HEK293 (cell line): ENCODE results near the gene INO80B.
A peak's percentile ranks its signal among the peaks of the same experiment; 100 is the strongest.

ENCODE experiments used
- EGR2 ChIP-seq: fragments of 450-650 bp; formaldehyde crosslinking; IDR thresholded peaks from 2 replicates; pipeline ENCODE4 v1.5.1; 2016; ENCODE audit warnings: low read depth, missing biosample characterization, missing genetic modification characterization
- GFI1B ChIP-seq: fragments of 450-650 bp; formaldehyde crosslinking; IDR thresholded peaks from 2 replicates; pipeline ENCODE4 v1.5.1; 2016; ENCODE audit warnings: missing biosample characterization, missing genetic modification characterization
- IKZF3 ChIP-seq: fragments of 450-650 bp; IDR thresholded peaks from 2 replicates; pipeline ENCODE4 v1.5.0; 2018; ENCODE audit warnings: missing biosample characterization, mild to moderate bottlenecking, missing genetic modification characterization, moderate library complexity
- KLF10 ChIP-seq: fragments of 450-650 bp; IDR thresholded peaks from 2 replicates; pipeline ENCODE4 v1.5.1; 2018; ENCODE audit warnings: missing biosample characterization, mild to moderate bottlenecking, missing genetic modification characterization
- KLF7 ChIP-seq: fragments of 450-650 bp; formaldehyde crosslinking; IDR thresholded peaks from 2 replicates; pipeline ENCODE4 v1.5.1; 2016; ENCODE audit warnings: missing biosample characterization, missing genetic modification characterization, borderline replicate concordance
- RBAK ChIP-seq: fragments of 450-650 bp; formaldehyde crosslinking; IDR thresholded peaks from 2 replicates; pipeline ENCODE4 v1.5.1; 2016; ENCODE audit warnings: missing biosample characterization, missing genetic modification characterization
- SETDB1 ChIP-seq: IDR thresholded peaks from one replicate; pipeline ENCODE4 v1.6.1; 2017; ENCODE audit warnings: mild to moderate bottlenecking, low read length, moderate library complexity, mixed read lengths; ENCODE audit not compliant: insufficient read length
- TCF7L2 ChIP-seq: IDR thresholded peaks from 2 replicates; pipeline ENCODE4 v1.6.1; 2011; ENCODE audit warnings: low read depth, mild to moderate bottlenecking, inconsistent platforms, low read length, moderate library complexity, borderline replicate concordance
- ZFP3 ChIP-seq: fragments of 450-650 bp; formaldehyde crosslinking; IDR thresholded peaks from 2 replicates; pipeline ENCODE4 v1.5.1; 2016; ENCODE audit warnings: low read depth, missing biosample characterization, missing genetic modification characterization
- ZFP41 ChIP-seq: fragments of 450-650 bp; formaldehyde crosslinking; IDR thresholded peaks from 2 replicates; pipeline ENCODE4 v1.5.1; 2016; ENCODE audit warnings: missing biosample characterization, missing genetic modification characterization, borderline replicate concordance
- ZNF16 ChIP-seq: fragments of 450-650 bp; formaldehyde crosslinking; IDR thresholded peaks from 2 replicates; pipeline ENCODE4 v1.5.1; 2016; ENCODE audit warnings: low read depth, missing biosample characterization, missing genetic modification characterization
- ZNF335 ChIP-seq: fragments of 450-650 bp; formaldehyde crosslinking; conservative IDR thresholded peaks from 2 replicates; pipeline ENCODE4 v1.5.1; 2016; ENCODE audit warnings: missing biosample characterization, missing genetic modification characterization
- ZNF561 ChIP-seq: fragments of 450-650 bp; IDR thresholded peaks from 2 replicates; pipeline ENCODE4 v1.5.1; 2018; ENCODE audit warnings: missing biosample characterization, missing genetic modification characterization, borderline replicate concordance
- ZNF571 ChIP-seq: fragments of 450-650 bp; formaldehyde crosslinking; IDR thresholded peaks from 2 replicates; pipeline ENCODE4 v1.5.0; 2017; ENCODE audit warnings: missing biosample characterization, missing genetic modification characterization
- ZNF791 ChIP-seq: fragments of 450-650 bp; formaldehyde crosslinking; IDR thresholded peaks from 2 replicates; pipeline ENCODE4 v1.5.1; 2016; ENCODE audit warnings: missing biosample characterization, missing genetic modification characterization
- ZSCAN16 ChIP-seq: fragments of 450-650 bp; formaldehyde crosslinking; IDR thresholded peaks from 2 replicates; pipeline ENCODE4 v1.5.1; 2016; ENCODE audit warnings: missing biosample characterization, missing genetic modification characterization
- ZSCAN30 ChIP-seq: fragments of 450-650 bp; IDR thresholded peaks from 2 replicates; pipeline ENCODE4 v1.5.1; 2018; ENCODE audit warnings: missing biosample characterization, mild to moderate bottlenecking, missing genetic modification characterization, moderate library complexity
- TF ChIP-seq, protein P1 (sequence below): fragments of 450-650 bp; formaldehyde crosslinking; IDR thresholded peaks from 2 replicates; pipeline ENCODE4 v1.5.1; 2016; ENCODE audit warnings: missing biosample characterization, missing genetic modification characterization
- TF ChIP-seq, protein P2 (sequence below): fragments of 450-650 bp; formaldehyde crosslinking; IDR thresholded peaks from 2 replicates; pipeline ENCODE4 v1.5.1; 2016; ENCODE audit warnings: missing biosample characterization, missing genetic modification characterization
- TF ChIP-seq, protein P3 (sequence below): fragments of 450-650 bp; formaldehyde crosslinking; IDR thresholded peaks from 2 replicates; pipeline ENCODE4 v1.5.1; 2016; ENCODE audit warnings: missing biosample characterization, missing genetic modification characterization
- TF ChIP-seq, protein P4 (sequence below): fragments of 450-650 bp; formaldehyde crosslinking; IDR thresholded peaks from 2 replicates; pipeline ENCODE4 v1.5.1; 2016; ENCODE audit warnings: missing biosample characterization, missing genetic modification characterization
- TF ChIP-seq, protein P5 (sequence below): fragments of 450-650 bp; formaldehyde crosslinking; IDR thresholded peaks from 2 replicates; pipeline ENCODE4 v1.5.1; 2016; ENCODE audit warnings: missing biosample characterization, missing genetic modification characterization

Gene INO80B

DNA sequence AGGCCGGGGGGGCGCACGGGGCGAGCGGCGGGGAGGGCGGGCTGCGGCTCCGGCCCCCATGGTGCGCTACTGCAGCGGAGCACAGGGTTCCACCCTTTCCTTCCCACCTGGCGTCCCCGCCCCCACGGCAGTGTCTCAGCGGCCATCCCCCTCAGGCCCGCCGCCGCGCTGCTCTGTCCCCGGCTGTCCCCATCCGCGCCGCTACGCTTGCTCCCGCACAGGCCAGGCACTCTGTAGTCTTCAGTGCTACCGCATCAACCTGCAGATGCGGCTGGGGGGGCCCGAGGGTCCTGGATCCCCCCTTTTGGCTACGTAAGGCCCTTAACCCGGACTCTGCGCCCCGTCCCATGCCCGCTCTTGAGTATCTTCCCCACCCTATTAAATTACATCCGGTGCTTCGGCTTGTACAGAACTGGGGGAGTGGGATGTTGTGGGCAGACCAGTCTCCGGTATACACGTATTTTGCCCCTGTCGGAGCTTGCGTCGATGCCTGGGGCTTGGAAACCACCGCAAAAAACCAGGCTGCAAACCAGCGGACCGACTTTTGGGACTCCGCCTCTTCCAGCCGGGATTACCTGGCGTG lies 2.8 kb downstream of the INO80B start (continued):
- TF ChIP-seq, protein P1, sequence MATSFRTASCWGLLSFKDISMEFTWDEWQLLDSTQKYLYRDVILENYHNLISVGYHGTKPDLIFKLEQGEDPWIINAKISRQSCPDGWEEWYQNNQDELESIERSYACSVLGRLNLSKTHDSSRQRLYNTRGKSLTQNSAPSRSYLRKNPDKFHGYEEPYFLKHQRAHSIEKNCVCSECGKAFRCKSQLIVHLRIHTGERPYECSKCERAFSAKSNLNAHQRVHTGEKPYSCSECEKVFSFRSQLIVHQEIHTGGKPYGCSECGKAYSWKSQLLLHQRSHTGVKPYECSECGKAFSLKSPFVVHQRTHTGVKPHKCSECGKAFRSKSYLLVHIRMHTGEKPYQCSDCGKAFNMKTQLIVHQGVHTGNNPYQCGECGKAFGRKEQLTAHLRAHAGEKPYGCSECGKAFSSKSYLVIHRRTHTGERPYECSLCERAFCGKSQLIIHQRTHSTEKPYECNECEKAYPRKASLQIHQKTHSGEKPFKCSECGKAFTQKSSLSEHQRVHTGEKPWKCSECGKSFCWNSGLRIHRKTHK (tag by site-specific recombination), result no peak
- TF ChIP-seq ZNF571, result no peak
- peak; percentile 92 for TF ChIP-seq ZNF335 (tag by site-specific recombination)
- TF ChIP-seq SETDB1, result no peak
- no peak for TF ChIP-seq ZNF16 (tag by site-specific recombination)
- TF ChIP-seq KLF7 (tag by site-specific recombination), result no peak; the same call in 1 of the 2 replicates
- TF ChIP-seq IKZF3 (tag by site-specific recombination), result peak; percentile 80
- no peak for TF ChIP-seq ZSCAN16 (tag by site-specific recombination)
- TF ChIP-seq ZFP41 (tag by site-specific recombination), result no peak
- TF ChIP-seq KLF10, result peak; percentile 42; the same call in 1 of the 2 replicates
- no peak for TF ChIP-seq ZFP3
- TF ChIP-seq ZSCAN30 (tag by site-specific recombination), result peak; percentile 46; the same call in 1 of the 2 replicates
- TF ChIP-seq ZNF561, result peak; percentile 78; the same call in 1 of the 2 replicates
- no peak for TF ChIP-seq GFI1B
- TF ChIP-seq, protein P2, sequence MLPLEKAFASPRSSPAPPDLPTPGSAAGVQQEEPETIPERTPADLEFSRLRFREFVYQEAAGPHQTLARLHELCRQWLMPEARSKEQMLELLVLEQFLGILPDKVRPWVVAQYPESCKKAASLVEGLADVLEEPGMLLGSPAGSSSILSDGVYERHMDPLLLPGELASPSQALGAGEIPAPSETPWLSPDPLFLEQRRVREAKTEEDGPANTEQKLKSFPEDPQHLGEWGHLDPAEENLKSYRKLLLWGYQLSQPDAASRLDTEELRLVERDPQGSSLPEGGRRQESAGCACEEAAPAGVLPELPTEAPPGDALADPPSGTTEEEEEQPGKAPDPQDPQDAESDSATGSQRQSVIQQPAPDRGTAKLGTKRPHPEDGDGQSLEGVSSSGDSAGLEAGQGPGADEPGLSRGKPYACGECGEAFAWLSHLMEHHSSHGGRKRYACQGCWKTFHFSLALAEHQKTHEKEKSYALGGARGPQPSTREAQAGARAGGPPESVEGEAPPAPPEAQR, result no peak
- TF ChIP-seq, protein P3, sequence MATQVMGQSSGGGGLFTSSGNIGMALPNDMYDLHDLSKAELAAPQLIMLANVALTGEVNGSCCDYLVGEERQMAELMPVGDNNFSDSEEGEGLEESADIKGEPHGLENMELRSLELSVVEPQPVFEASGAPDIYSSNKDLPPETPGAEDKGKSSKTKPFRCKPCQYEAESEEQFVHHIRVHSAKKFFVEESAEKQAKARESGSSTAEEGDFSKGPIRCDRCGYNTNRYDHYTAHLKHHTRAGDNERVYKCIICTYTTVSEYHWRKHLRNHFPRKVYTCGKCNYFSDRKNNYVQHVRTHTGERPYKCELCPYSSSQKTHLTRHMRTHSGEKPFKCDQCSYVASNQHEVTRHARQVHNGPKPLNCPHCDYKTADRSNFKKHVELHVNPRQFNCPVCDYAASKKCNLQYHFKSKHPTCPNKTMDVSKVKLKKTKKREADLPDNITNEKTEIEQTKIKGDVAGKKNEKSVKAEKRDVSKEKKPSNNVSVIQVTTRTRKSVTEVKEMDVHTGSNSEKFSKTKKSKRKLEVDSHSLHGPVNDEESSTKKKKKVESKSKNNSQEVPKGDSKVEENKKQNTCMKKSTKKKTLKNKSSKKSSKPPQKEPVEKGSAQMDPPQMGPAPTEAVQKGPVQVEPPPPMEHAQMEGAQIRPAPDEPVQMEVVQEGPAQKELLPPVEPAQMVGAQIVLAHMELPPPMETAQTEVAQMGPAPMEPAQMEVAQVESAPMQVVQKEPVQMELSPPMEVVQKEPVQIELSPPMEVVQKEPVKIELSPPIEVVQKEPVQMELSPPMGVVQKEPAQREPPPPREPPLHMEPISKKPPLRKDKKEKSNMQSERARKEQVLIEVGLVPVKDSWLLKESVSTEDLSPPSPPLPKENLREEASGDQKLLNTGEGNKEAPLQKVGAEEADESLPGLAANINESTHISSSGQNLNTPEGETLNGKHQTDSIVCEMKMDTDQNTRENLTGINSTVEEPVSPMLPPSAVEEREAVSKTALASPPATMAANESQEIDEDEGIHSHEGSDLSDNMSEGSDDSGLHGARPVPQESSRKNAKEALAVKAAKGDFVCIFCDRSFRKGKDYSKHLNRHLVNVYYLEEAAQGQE (tag by site-specific recombination), result 0 out of 2 replicates have a peak, but pooled peaks have one; percentile 15
- TF ChIP-seq ZNF791 (tag by site-specific recombination), result no peak
- TF ChIP-seq TCF7L2, result no peak
- TF ChIP-seq, protein P4, sequence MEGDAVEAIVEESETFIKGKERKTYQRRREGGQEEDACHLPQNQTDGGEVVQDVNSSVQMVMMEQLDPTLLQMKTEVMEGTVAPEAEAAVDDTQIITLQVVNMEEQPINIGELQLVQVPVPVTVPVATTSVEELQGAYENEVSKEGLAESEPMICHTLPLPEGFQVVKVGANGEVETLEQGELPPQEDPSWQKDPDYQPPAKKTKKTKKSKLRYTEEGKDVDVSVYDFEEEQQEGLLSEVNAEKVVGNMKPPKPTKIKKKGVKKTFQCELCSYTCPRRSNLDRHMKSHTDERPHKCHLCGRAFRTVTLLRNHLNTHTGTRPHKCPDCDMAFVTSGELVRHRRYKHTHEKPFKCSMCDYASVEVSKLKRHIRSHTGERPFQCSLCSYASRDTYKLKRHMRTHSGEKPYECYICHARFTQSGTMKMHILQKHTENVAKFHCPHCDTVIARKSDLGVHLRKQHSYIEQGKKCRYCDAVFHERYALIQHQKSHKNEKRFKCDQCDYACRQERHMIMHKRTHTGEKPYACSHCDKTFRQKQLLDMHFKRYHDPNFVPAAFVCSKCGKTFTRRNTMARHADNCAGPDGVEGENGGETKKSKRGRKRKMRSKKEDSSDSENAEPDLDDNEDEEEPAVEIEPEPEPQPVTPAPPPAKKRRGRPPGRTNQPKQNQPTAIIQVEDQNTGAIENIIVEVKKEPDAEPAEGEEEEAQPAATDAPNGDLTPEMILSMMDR (tag by site-specific recombination), result no peak
- peak; percentile 30 for TF ChIP-seq EGR2 (tag by site-specific recombination)
- no peak for TF ChIP-seq RBAK (tag by site-specific recombination)
- TF ChIP-seq, protein P5, sequence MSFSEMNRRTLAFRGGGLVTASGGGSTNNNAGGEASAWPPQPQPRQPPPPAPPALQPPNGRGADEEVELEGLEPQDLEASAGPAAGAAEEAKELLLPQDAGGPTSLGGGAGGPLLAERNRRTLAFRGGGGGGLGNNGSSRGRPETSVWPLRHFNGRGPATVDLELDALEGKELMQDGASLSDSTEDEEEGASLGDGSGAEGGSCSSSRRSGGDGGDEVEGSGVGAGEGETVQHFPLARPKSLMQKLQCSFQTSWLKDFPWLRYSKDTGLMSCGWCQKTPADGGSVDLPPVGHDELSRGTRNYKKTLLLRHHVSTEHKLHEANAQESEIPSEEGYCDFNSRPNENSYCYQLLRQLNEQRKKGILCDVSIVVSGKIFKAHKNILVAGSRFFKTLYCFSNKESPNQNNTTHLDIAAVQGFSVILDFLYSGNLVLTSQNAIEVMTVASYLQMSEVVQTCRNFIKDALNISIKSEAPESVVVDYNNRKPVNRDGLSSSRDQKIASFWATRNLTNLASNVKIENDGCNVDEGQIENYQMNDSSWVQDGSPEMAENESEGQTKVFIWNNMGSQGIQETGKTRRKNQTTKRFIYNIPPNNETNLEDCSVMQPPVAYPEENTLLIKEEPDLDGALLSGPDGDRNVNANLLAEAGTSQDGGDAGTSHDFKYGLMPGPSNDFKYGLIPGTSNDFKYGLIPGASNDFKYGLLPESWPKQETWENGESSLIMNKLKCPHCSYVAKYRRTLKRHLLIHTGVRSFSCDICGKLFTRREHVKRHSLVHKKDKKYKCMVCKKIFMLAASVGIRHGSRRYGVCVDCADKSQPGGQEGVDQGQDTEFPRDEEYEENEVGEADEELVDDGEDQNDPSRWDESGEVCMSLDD (tag by site-specific recombination), result peak; percentile 63
- TF ChIP-seq, all 188 proteins: peak for 51
